Astrocyte (in vitro differentiated cells and primary cell): Measurements from ENCODE around the gene ITPRIP. TPM values are rescaled to one million over a fixed set of nuclear protein-coding genes. Genes with fewer than 3 reads are reported as not detected.

Experiments
- DNase-seq: peaks from one replicate; pipeline ENCODE4 v3.0.0-alpha.2; 2010; ENCODE audit warnings: low read depth
- FAIRE-seq: peaks from 2 replicates; lab custom pipeline; 2011; peaks lifted over from hg19 to GRCh38; lab: Jason Lieb, UNC
- H2AFZ ChIP-seq: 2 replicates; pipeline ENCODE4 v1.6.0; 2012; ENCODE audit warnings: low read depth, low read length, inconsistent platforms
- H3K27ac ChIP-seq: 2 replicates; pipeline ENCODE4 v1.5.1; 2011; ENCODE audit warnings: low read depth, low read length, inconsistent platforms
- H3K27me3 ChIP-seq: 2 replicates; pipeline ENCODE4 v1.6.0; 2011; ENCODE audit warnings: low read length, inconsistent platforms; ENCODE audit not compliant: insufficient read depth
- H3K36me3 ChIP-seq: 2 replicates; pipeline ENCODE4 v1.5.1; 2011; ENCODE audit warnings: low read length, inconsistent platforms; ENCODE audit not compliant: insufficient read depth
- H3K4me1 ChIP-seq: 2 replicates; pipeline ENCODE4 v1.5.1; 2011; ENCODE audit warnings: low read length, inconsistent platforms; ENCODE audit not compliant: insufficient read depth
- H3K4me2 ChIP-seq: 2 replicates; pipeline ENCODE4 v1.6.0; 2012; ENCODE audit warnings: low read length, inconsistent platforms
- H3K4me3 ChIP-seq: 2 replicates; pipeline ENCODE4 v1.5.1; 2011; ENCODE audit warnings: low read depth, mild to moderate bottlenecking, low read length, inconsistent platforms; ENCODE audit not compliant: insufficient read depth
- H3K79me2 ChIP-seq: 2 replicates; pipeline ENCODE4 v1.6.0; 2012; ENCODE audit warnings: mild to moderate bottlenecking, low read length, inconsistent platforms; ENCODE audit not compliant: insufficient read depth
- H3K9ac ChIP-seq: 2 replicates; pipeline ENCODE4 v1.6.0; 2012; ENCODE audit warnings: mild to moderate bottlenecking, low read length, inconsistent platforms
- H3K9me3 ChIP-seq: 2 replicates; pipeline ENCODE4 v1.5.1; 2012; ENCODE audit warnings: low read depth, mild to moderate bottlenecking, low read length, inconsistent platforms; ENCODE audit not compliant: insufficient read depth
- H4K20me1 ChIP-seq: 2 replicates; pipeline ENCODE4 v1.6.0; 2012; ENCODE audit warnings: low read length, inconsistent platforms; ENCODE audit not compliant: insufficient read depth
- H3K27ac Mint-ChIP-seq: one replicate; pipeline ENCODE4 v1.8.0; 2021; ENCODE audit warnings: mild to moderate bottlenecking, mixed read lengths; ENCODE audit not compliant: unreplicated experiment
- H3K27me3 Mint-ChIP-seq: one replicate; pipeline ENCODE4 v1.8.0; 2021; ENCODE audit warnings: low read depth, mixed read lengths; ENCODE audit not compliant: unreplicated experiment
- H3K36me3 Mint-ChIP-seq: one replicate; pipeline ENCODE4 v1.8.0; 2021; ENCODE audit warnings: low read depth, mixed read lengths; ENCODE audit not compliant: unreplicated experiment
- H3K4me1 Mint-ChIP-seq: one replicate; pipeline ENCODE4 v1.8.0; 2021; ENCODE audit warnings: low read depth, mixed read lengths; ENCODE audit not compliant: unreplicated experiment
- H3K4me3 Mint-ChIP-seq: one replicate; pipeline ENCODE4 v1.8.0; 2021; ENCODE audit warnings: mild to moderate bottlenecking, moderate library complexity, mixed read lengths; ENCODE audit not compliant: unreplicated experiment
- H3K9me3 Mint-ChIP-seq: one replicate; pipeline ENCODE4 v1.8.0; 2021; ENCODE audit warnings: mild to moderate bottlenecking, mixed read lengths; ENCODE audit not compliant: unreplicated experiment
- EZH2 ChIP-seq: IDR thresholded peaks from 2 replicates; pipeline ENCODE4 v1.6.1; 2012; ENCODE audit warnings: mild to moderate bottlenecking, low read length, inconsistent platforms; ENCODE audit not compliant: insufficient read depth
- total RNA-seq: library from RNA; stranded (reverse); gene quantifications from 2 replicates; pipeline ENCODE4 v1.2.1, GENCODE V29; 2021
- TF ChIP-seq, protein P1 (sequence below): IDR thresholded peaks from 2 replicates; pipeline ENCODE4 v1.5.1; 2011; ENCODE audit warnings: low read depth, mild to moderate bottlenecking, inconsistent platforms, low read length, moderate library complexity; ENCODE audit not compliant: insufficient read depth

The ITPRIP gene
- total RNA-seq, 1 donor from 2014 or later = 21.9 TPM

- Histone ChIP-seq H3K4me1 (peaks cover 31% of the 10 kb centered on the region), H3K4me3 (no peak overlapping the region), H2AFZ (no peak overlapping the region), H3K9ac (no peak overlapping the region), H3K27me3 (no peaks in the 10 kb centered on the region), H3K27ac (no peak overlapping the region), H3K4me2 (peak overlapping the region; percentile 39), H4K20me1 (peaks cover 99% of the 10 kb centered on the region), H3K9me3 (no peaks in the 10 kb centered on the region), H3K36me3 (peaks cover 10% of the 10 kb centered on the region), H3K79me2 (peaks cover 100% of the 10 kb centered on the region)
- Mint-ChIP-seq H3K27me3 (no peaks in the 10 kb centered on the region), H3K4me3 (no peak overlapping the region), H3K36me3 (peaks cover 12% of the 10 kb centered on the region), H3K4me1 (peaks cover 25% of the 10 kb centered on the region), H3K9me3 (no peaks in the 10 kb centered on the region), H3K27ac (no peak overlapping the region)
- FAIRE-seq = no peak
- TF ChIP-seq, protein P1, sequence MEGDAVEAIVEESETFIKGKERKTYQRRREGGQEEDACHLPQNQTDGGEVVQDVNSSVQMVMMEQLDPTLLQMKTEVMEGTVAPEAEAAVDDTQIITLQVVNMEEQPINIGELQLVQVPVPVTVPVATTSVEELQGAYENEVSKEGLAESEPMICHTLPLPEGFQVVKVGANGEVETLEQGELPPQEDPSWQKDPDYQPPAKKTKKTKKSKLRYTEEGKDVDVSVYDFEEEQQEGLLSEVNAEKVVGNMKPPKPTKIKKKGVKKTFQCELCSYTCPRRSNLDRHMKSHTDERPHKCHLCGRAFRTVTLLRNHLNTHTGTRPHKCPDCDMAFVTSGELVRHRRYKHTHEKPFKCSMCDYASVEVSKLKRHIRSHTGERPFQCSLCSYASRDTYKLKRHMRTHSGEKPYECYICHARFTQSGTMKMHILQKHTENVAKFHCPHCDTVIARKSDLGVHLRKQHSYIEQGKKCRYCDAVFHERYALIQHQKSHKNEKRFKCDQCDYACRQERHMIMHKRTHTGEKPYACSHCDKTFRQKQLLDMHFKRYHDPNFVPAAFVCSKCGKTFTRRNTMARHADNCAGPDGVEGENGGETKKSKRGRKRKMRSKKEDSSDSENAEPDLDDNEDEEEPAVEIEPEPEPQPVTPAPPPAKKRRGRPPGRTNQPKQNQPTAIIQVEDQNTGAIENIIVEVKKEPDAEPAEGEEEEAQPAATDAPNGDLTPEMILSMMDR = no peak
- TF ChIP-seq EZH2 = no peak
- DNase-seq = no peak
Observed at GRCh38 chr10:104317726-104318299, 20.5 kb downstream of the ITPRIP start.

DNA sequence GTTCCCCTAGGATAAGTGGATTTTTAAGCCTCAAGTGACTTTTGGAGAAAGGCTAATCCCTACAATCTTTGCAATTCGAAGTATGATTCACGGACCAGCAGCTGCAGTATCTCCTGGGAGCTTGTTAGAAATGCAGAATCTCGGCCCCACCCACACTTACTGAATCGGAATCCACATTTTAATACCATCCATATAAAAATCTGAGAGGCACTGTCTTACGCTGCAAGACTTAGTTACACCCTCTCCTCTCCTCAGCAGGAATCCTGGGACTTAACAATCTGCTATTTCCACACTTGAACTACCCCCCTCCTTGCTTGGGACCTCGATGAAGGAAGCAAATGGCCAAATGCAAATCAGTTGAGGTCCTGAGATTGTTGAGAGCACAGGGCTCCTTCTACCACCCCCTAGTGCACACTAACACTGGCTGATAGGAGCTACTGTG is 21.0 kb downstream of the ITPRIP start:
- TF ChIP-seq EZH2 = no peak
- TF ChIP-seq, protein P1 = no peak
- no peak overlapping the region for H3K9ac ChIP-seq
- H3K4me1 ChIP-seq = peaks cover 29% of the 10 kb centered on the region
- peaks cover 13% of the 10 kb centered on the region for H3K36me3 ChIP-seq
- H4K20me1 ChIP-seq = peaks cover 99% of the 10 kb centered on the region
- peaks cover 100% of the 10 kb centered on the region for H3K79me2 ChIP-seq
- FAIRE-seq = peak; percentile 55
- no peaks in the 10 kb centered on the region for H3K27me3 ChIP-seq
- H3K4me3 Mint-ChIP-seq = no peak overlapping the region
- no peaks in the 10 kb centered on the region for H3K9me3 ChIP-seq
- no peak overlapping the region for H3K27ac Mint-ChIP-seq
- no peaks in the 10 kb centered on the region for H3K9me3 Mint-ChIP-seq
- H3K27ac ChIP-seq = no peak overlapping the region
- peak; percentile 59 for DNase-seq
- H3K36me3 Mint-ChIP-seq = peaks cover 12% of the 10 kb centered on the region
- no peaks in the 10 kb centered on the region for H3K27me3 Mint-ChIP-seq
- no peak overlapping the region for H2AFZ ChIP-seq
- peaks cover 25% of the 10 kb centered on the region for H3K4me1 Mint-ChIP-seq
- peak overlapping the region; percentile 39 for H3K4me2 ChIP-seq
- no peak overlapping the region for H3K4me3 ChIP-seq

- no peaks in the 10 kb centered on the region for H3K9me3 ChIP-seq
- TF ChIP-seq, protein P1 = no peak
- TF ChIP-seq EZH2 = no peak
- H3K4me3 ChIP-seq = no peak overlapping the region
- H3K27me3 Mint-ChIP-seq = no peaks in the 10 kb centered on the region
- DNase-seq = no peak
- no peaks in the 10 kb centered on the region for H3K27me3 ChIP-seq
- no peak overlapping the region for H3K27ac Mint-ChIP-seq
- peaks cover 16% of the 10 kb centered on the region for H3K36me3 ChIP-seq
- H3K27ac ChIP-seq = no peak overlapping the region
- H4K20me1 ChIP-seq = peaks cover 99% of the 10 kb centered on the region
- peak overlapping the region; percentile 19 for H3K9ac ChIP-seq
- H3K79me2 ChIP-seq = peaks cover 100% of the 10 kb centered on the region
- H3K36me3 Mint-ChIP-seq = peaks cover 12% of the 10 kb centered on the region
- no peak for FAIRE-seq
- H3K4me2 ChIP-seq = peak overlapping the region; percentile 39
- peaks cover 29% of the 10 kb centered on the region for H3K4me1 ChIP-seq
- H3K9me3 Mint-ChIP-seq = no peaks in the 10 kb centered on the region
- peaks cover 20% of the 10 kb centered on the region for H3K4me1 Mint-ChIP-seq
- H3K4me3 Mint-ChIP-seq = no peak overlapping the region
- no peak overlapping the region for H2AFZ ChIP-seq
Observed at GRCh38 chr10:104316321-104317099, 21.8 kb downstream of the ITPRIP start.
